Upper lobe of left lung (tissue), 4 donors: ENCODE measurements around the gene VDR.

Experiments used
- POLR2A ChIP-seq, 4 donors: fragments of 450-650 bp; IDR thresholded peaks; one replicate each; pipeline ENCODE4 v1.5.1; 2016 to 2017; ENCODE audit warnings: antibody characterized with exemption in 4 of 4, mild to moderate bottlenecking in 2 of 4
- POLR2AphosphoS5 ChIP-seq, 2 donors: sonication (generic); formaldehyde crosslinking; IDR thresholded peaks; one replicate each; pipeline ENCODE4 v1.5.1; 2017; ENCODE audit warnings: antibody characterized with exemption in 2 of 2
- TF ChIP-seq, protein P1 (sequence below), 6 experiments: fragments of 450-650 bp in 4 of 6; fragments of 200-600 bp in 2 of 6; sonication (generic) in 2 of 6; IDR thresholded peaks; one replicate each; pipeline ENCODE4 v1.5.1; 2016 to 2019; ENCODE audit warnings: antibody characterized with exemption in 6 of 6

DNA sequence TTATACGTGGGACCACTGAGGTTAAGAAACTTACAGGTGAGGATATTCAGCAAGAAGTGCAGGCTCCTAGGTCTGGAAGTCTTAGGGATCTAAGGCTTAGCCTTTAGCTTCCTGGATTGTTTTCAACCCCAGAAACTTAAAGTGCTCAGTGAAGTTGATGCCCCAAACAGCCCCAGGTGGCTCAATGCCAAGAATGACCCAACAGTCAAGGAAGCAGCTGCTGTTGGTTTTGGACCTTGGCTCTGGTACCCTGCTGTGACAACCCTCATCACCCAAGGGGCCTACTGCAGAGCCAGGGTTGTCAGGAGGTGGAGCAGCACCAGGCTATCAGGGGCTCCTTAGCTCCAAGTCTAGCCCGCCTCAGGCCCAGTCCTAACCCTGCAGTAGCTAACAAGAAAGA, 36.8 kb downstream of the VDR start:
- no peak for TF ChIP-seq POLR2AphosphoS5 (IDR thresholded peaks at IDR 0.05)
- TF ChIP-seq, protein P1, sequence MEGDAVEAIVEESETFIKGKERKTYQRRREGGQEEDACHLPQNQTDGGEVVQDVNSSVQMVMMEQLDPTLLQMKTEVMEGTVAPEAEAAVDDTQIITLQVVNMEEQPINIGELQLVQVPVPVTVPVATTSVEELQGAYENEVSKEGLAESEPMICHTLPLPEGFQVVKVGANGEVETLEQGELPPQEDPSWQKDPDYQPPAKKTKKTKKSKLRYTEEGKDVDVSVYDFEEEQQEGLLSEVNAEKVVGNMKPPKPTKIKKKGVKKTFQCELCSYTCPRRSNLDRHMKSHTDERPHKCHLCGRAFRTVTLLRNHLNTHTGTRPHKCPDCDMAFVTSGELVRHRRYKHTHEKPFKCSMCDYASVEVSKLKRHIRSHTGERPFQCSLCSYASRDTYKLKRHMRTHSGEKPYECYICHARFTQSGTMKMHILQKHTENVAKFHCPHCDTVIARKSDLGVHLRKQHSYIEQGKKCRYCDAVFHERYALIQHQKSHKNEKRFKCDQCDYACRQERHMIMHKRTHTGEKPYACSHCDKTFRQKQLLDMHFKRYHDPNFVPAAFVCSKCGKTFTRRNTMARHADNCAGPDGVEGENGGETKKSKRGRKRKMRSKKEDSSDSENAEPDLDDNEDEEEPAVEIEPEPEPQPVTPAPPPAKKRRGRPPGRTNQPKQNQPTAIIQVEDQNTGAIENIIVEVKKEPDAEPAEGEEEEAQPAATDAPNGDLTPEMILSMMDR (IDR thresholded peaks at IDR 0.05) = no peak
- TF ChIP-seq POLR2A (IDR thresholded peaks at IDR 0.05) = no peak
